PFSK-1 (cell line): ENCODE results near the gene IGF1R.

ENCODE experiments used
- POLR2AphosphoS5 ChIP-seq: IDR thresholded peaks from 2 replicates; pipeline ENCODE4 v1.6.1; 2012; ENCODE audit warnings: low read depth, mild to moderate bottlenecking, control low read depth, low read length, moderate library complexity
- SIN3A ChIP-seq: IDR thresholded peaks from 2 replicates; pipeline ENCODE4 v1.6.1; 2012; ENCODE audit warnings: mild to moderate bottlenecking, low read length, moderate library complexity, borderline replicate concordance; ENCODE audit not compliant: insufficient read depth
- TAF1 ChIP-seq: IDR thresholded peaks from 2 replicates; pipeline ENCODE4 v1.6.1; 2012; ENCODE audit warnings: low read length, control low read depth, borderline replicate concordance; ENCODE audit not compliant: insufficient read depth

- TF ChIP-seq POLR2AphosphoS5: no peak
- TF ChIP-seq TAF1: no peak
- no peak for TF ChIP-seq SIN3A
These were observed 22.2 kb upstream of the IGF1R start for GRCh38 chr15:98626153-98626552.
